A172 (cell line): ENCODE results near the gene ATP2B1. TPM values are rescaled to one million over a fixed set of nuclear protein-coding genes. Genes with fewer than 3 reads are reported as not detected.

ENCODE experiments used
- DNase-seq: peaks from one replicate; pipeline ENCODE4 v3.0.0-alpha.2; 2015; ENCODE audit warnings: low spot score
- total RNA-seq: library from RNA; depleted of rRNA; stranded (reverse); fragments of >200 nt; shearing (Covaris generic); gene quantifications from 2 replicates; pipeline ENCODE4 v1.2.3, GENCODE V29; 2014; rRNA removed

ATP2B1 gene
- total RNA-seq, 1 experiment from 2014 or later, result 54.7 TPM

DNA sequence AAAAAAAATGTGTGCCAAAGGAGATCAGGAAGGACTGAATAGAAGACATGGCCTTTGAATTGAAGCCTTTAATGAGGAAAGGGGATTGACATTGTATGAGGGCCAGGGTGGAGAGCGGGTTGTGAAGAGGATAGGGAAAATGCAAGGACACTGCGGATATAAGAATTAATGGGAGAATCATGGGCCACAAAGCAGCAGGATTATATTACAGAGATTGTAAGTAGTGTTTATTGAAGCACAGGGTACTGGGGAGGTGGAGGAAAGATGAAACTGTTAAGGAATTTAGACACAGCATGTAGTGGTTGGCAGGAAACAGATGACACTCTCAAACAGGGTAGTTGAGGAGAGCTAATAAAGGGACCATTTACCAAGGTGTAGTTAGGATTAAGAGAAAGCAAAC lies 166.4 kb downstream of the ATP2B1 start:
- no peak for DNase-seq

DNA sequence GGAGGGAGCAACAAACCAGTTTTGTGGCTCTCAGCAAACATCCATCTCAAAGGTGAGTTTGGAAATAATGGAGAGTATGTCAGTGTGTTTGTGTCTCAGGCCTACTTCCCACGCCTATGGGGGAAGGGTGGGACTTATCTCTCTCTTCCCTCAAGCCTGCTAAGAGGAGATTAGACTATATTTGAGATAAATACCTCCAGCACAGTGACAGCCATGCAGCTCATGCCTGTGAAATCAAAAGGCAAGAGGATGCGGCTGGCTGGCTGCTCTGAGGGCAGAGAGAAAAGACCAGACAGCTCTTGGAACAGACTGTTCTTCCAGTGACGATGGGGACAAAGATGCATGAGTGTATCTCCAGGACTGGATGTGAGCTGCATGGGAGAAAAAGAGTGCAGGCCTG lies 168.1 kb downstream of the ATP2B1 start:
- DNase-seq, result no peak

DNA sequence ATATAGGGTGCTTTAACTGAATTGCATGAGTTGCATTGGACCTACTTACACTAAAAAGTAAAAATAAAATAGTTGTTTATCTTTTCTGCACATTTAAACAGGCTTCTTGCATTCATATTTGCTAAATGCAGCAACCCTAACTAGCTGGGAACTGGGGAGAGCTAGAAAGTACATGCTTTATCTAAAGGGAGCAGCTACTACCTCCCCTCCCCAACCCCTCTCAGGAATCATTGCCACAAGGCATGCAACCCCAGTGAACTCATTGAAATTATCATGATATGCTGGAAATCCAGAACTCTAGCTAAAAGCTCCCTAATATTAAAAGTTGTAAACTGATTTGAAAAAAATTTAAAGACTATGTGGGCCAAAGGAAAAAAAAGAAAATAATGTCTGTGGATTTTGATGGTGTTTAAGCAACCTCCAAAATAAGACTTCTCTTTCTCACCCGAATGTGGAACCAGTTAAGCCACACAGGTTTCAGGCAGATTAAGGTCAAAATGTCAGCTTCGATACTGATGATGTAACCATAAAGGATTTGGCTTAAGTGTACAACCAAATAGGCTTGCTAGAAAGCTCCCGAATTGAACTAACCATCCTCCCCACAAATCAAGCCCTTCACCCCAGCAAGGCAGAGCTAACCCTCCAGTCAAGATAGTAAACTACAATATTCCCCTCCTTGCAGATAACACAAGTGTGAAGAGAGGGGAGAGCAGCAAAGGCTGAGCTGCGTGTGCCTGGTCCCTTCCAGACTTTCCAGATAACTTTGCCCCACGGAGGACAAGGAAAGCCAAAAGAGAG lies 169.0 kb downstream of the ATP2B1 start:
- DNase-seq, result no peak

DNA sequence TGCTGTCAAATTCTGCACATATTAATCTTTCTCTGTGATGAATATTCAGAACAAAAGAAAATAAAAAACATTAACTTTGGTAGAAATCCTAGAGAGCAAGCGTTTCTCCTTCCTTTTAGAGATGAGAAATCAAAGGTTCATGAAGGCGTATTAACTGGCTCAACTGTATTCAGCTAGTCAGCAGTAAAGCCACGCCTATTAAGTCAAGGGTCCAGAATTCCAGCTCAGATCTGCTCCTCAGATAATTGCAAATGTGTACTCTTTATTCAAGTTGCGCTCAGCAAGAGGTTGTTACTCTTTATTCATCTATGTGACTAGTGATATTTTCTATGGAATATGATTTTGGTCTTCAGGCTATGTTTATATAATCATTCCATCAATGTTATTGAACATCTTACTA lies 169.7 kb downstream of the ATP2B1 start:
- no peak for DNase-seq

Other genes starting within 250 kb of the ATP2B1 start
- 8.0 and 8.1 TPM in 2 replicates for gene GALNT4, start 184.0 kb downstream of the ATP2B1 start, total RNA-seq
- gene POC1B, start 182.8 kb downstream of the ATP2B1 start, total RNA-seq, result 14.5 and 18.4 TPM in 2 replicates